HT-29 (cell line): ENCODE measurements around the gene EYA3. TPM values are rescaled to one million over a fixed set of nuclear protein-coding genes. Genes with fewer than 3 reads are reported as not detected.

Experiments used
- DNase-seq: peaks from one replicate; pipeline ENCODE4 v3.0.0-alpha.2; 2015; ENCODE audit warnings: low spot score
- total RNA-seq: library from RNA; depleted of rRNA; stranded (reverse); fragments of >200 nt; shearing (Covaris generic); gene quantifications from 2 replicates; pipeline ENCODE4 v1.2.3, GENCODE V29; 2014

The EYA3 gene
- total RNA-seq, 1 experiment from 2014 or later, result 4.4 TPM

DNA sequence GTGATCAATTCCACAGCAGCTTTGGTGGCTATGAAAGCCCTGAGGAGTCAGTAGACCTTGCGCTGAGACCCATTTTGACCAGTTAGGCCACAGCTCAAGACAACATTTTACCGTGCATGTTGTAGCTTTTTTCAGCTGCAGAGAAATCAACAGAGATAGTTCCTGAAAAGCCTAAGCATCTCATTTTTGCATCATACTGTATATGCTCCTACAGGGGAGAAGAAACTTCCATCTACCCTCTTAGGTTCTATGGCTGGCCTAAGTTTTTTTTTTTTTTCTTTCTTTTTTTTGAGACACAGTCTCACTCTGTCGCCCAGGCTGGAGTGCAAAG is 24.8 kb upstream of the EYA3 start:
- DNase-seq, result no peak

- peak; percentile 47 for DNase-seq
These were observed 24.2 kb upstream of the EYA3 start for GRCh38 chr1:28112388-28113241.

- no peak for DNase-seq
These were observed 22.7 kb upstream of the EYA3 start for GRCh38 chr1:28111157-28111556.

DNA sequence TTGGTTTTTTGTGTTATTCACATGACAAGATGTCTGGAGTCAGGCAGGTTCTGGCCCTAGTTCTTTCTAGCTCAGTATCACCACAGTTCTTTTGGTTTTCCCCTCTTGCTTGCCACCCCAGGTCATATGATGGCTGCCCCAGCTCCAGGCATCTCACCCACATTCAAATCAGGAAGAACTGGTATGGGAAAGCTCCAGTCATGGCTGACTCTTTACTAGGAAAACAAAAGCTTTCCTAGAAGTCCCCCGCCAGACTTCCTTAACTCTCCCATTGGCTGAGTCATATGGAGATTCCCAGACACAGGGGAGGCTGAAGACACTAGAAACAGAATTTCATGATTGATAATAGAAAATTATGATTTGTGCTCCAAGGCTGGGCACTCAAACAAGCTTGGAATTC is 22.1 kb upstream of the EYA3 start:
- DNase-seq, result no peak

- no peak for DNase-seq
These were observed 21.2 kb upstream of the EYA3 start for GRCh38 chr1:28109639-28110038.

GRCh38 chr1:28108001-28108400 is 19.6 kb upstream of the EYA3 start:
- no peak for DNase-seq

DNA sequence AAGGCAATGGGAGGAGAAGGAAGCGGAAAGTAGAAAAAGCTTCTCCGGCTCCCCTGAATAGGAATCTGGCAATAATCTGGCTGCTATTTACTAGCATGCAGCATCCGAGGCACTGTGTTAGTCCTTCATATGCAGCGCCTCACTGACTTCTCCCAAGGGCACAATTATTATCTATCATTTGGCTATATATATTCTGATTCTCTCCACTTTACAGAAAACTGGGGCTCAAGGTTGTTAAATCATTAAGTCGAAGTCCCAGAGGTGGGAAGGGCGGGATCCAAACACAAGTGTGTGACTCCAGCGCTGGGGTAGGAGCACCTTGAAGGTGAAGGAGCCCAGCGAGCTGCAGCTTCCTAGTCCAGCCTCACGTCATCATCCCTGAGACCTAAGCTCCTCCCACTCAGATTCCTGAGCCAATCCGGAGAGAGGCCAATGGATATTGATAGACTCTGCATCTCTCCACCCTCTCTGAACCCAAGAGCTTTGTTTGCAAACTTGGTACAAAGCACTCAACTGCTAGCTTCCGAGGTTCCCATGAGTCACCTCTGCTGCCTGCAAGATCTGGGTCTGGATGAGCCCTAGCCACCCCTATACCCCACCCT is 16.6 kb upstream of the EYA3 start:
- peak; percentile 92 for DNase-seq

GRCh38 chr1:28102189-28102588 is 13.8 kb upstream of the EYA3 start:
- DNase-seq, result no peak

GRCh38 chr1:28099050-28099769 is 10.8 kb upstream of the EYA3 start:
- no peak for DNase-seq

DNA sequence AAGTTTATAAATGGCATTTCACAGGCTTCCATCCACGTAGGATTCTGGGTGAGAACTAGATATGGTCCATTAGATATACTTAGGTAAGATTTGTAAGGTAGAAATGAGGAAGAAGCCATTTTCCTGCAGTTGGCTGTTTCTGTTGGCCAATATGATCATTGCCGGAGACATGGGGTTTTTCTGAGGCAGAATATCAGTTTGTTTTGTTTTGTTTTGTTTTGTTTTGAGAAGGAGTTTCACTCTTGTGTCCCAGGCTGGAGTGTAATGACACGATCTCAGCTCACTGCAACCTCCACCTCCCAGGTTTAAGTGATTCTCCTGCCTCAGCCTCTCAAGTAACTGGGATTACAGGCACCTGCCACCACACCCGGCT is 8.7 kb upstream of the EYA3 start:
- DNase-seq, result no peak

- no peak for DNase-seq
These were observed 8.0 kb upstream of the EYA3 start for GRCh38 chr1:28096210-28097099.

GRCh38 chr1:28091043-28091781 is 2.8 kb upstream of the EYA3 start:
- DNase-seq, result peak; percentile 88

DNA sequence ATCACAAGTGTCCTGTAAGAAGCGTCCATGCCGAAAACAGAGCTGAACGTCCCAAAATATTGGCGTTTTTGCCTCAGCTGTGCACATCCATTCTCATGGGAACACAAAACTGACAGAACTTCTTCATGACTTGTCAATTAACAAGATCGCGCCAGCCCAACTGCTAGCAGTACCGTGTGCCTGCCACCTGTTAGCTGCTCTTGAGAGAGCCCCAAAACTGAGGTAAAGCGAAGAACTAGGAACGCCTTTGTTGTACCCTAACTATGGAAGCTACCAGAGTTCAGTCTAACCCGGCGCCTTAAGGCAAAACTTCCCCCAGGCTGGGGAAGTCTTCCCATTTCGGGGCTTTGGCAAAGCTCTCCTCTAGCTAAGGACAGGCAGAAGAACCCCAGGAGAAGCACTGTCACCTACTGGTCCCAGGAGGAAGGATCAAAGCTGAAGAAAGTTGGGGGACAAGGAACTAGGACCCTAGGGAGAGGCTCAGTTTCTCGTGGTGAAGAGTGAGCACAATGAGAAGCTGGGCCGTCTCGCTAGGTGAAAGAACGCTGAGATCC is 719 bp downstream of the EYA3 start:
- peak; percentile 59 for DNase-seq

DNA sequence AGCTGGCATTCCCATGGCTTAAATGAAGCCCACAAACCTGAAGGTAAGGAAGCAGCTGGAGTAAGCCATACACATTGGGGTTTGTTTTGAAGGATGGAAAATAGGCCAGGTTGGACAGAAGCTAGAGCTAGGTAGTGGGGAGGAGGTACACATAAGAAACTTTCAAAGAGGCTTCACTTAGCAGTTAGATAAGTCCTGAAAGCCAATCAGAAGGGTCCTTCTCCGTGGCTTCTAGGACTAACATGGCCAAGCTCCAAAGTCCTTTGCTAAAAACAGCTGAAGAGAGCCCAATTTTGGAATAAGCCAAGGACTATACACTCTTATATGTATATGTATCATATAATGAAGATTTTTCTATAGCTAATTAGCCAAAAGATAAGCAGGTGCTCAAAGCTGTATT is 1.8 kb downstream of the EYA3 start:
- no peak for DNase-seq

- no peak for DNase-seq
These were observed 3.3 kb downstream of the EYA3 start for GRCh38 chr1:28085129-28085528.

GRCh38 chr1:28083876-28084275 is 4.5 kb downstream of the EYA3 start:
- no peak for DNase-seq

DNA sequence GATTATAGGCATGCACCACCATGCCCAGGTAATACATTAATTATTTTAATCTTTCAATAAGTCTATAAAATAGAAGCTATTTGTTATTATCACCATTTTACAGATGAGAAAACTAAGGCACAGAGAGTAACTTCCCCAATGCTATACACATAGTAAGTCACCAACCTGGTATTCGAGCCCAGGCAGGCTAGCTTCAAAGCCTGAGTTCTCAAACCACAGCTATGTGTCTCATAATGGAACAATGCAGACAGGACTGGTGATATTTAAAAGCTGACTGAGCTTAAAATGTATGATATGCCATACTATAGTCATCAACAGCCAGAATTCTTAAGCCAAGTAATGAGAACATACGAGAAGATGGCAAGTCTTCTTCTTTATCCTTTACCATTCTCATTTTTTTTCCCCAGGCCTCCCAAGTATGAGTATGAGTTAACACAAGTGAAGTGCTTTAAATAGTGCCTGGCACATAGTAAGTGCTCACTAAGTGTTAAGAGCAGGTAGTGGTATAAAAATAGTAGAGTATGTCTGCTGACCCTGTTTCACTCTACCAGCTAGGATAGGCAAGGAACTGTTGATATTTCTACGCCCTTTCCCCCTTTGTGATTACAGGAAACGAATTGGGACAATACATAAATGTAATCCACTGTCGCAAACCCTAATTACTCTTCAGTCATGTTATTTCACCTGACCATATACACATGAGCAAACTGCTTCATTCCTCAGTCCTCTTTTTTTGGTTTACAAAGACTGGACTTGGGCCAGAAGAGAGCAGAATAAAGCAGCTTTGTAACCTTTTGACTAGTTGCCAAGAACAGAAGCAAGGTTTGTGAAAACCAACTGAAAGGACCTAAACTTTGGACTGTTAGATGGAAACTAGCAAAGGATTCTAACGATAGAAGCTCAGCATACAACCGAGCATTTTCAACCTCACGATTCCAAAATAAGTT is 9.5 kb downstream of the EYA3 start:
- no peak for DNase-seq

GRCh38 chr1:28078262-28078661 is 10.1 kb downstream of the EYA3 start:
- no peak for DNase-seq

DNA sequence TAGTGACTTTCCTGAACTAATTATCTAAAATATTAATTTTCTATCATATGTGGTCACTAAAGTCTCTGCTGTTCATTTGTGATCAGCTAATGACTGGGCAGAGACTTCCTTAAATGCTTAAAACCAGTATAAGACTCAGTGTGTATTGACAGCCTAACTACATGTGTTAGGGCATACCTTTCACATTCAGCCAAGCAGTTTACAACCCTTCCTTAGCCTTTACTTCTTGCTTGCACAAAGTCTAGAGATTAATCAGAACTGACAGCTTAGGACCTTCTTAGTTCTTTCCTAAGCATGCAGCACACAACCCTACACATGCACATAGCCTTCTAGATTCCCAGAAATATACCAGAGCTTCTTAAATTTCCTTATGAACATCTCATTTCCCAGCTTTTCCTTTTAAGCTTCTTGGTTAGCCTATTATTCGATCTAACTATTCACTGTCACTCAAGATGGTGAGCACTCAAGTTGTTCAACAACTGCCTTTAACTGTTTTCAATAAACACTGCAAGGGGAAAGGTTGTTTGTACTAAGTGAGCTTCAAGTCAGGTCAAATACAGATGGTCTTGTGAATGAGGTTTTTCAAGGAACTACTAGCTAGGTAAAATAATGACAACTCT is 13.4 kb downstream of the EYA3 start:
- DNase-seq, result no peak
